ENCODE measurements around the gene EXOSC10. TPM values are rescaled to one million over a fixed set of nuclear protein-coding genes. Genes with fewer than 3 reads are reported as not detected.

The EXOSC10 gene
- total RNA-seq, 2 donors from 2014 or later: 51.6 to 65.0 TPM

DNA sequence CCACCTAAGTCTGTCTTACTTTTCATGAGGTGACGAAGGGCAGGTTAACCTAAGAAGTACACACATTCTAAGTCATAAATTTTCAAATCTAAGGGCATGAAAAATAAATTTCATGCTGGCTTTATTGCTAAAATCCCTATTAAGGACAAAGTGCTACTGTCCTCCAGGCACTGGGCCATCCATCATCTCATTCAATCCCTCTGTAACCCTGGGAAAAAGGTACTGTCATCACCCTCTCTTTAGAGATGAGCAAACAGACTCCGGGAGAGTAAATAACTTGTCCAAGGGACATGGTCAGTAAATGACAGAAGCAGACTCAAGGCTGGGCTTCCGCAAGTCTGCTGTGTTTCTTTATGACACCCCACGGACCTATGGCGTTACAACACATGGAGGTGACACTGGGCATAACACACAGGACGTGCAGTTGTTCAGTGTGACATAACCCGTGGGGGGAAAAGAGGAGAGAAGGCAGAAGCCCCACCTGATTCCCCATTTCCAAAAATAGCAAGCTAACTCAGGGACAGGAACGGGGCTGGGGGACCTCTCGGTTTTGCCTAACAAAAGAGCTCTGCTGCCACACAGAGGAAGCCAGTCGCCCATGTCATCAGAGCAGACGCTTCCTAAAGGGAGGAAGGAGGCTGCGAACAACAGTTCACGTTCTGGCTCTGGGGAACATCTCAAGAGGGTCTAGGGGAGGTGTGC, 27.3 kb downstream of the EXOSC10 start:
- H3K27me3 ChIP-seq (replicated peaks; ENCODE audit: insufficient read depth): no peaks in the 10 kb centered on the region
- no peak for DNase-seq (ENCODE audit: low spot score)
- peaks cover 20 to 33% of the 10 kb centered on the region in 2 donors for H3K36me3 ChIP-seq
- no peaks in the 10 kb centered on the region for H3K9me3 ChIP-seq
- intact Hi-C loops (cut with DNase I): no loop called here
- peaks cover 7% of the 10 kb centered on the region for H3K4me1 ChIP-seq (replicated peaks)
- WGBS: 54% methylated on average over 13 of the region's 13 CpGs
- TF ChIP-seq POLR2A (IDR thresholded peaks at IDR 0.05) (no peak), POLR2AphosphoS5 (IDR thresholded peaks at IDR 0.05) (no peak)
- TF ChIP-seq, protein P1, sequence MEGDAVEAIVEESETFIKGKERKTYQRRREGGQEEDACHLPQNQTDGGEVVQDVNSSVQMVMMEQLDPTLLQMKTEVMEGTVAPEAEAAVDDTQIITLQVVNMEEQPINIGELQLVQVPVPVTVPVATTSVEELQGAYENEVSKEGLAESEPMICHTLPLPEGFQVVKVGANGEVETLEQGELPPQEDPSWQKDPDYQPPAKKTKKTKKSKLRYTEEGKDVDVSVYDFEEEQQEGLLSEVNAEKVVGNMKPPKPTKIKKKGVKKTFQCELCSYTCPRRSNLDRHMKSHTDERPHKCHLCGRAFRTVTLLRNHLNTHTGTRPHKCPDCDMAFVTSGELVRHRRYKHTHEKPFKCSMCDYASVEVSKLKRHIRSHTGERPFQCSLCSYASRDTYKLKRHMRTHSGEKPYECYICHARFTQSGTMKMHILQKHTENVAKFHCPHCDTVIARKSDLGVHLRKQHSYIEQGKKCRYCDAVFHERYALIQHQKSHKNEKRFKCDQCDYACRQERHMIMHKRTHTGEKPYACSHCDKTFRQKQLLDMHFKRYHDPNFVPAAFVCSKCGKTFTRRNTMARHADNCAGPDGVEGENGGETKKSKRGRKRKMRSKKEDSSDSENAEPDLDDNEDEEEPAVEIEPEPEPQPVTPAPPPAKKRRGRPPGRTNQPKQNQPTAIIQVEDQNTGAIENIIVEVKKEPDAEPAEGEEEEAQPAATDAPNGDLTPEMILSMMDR (IDR thresholded peaks at IDR 0.05): no peak
- H3K4me3 ChIP-seq: no peak overlapping the region
- H3K27ac ChIP-seq: no peak overlapping the region

GRCh38 chr1:11071463-11072215, 28.0 kb downstream of the EXOSC10 start:
- intact Hi-C loops (cut with DNase I): no loop called here
- Histone ChIP-seq H3K4me3 (no peak overlapping the region), H3K9me3 (no peaks in the 10 kb centered on the region), H3K36me3 (peaks cover 16 to 29% of the 10 kb centered on the region in 2 donors), H3K27me3 (replicated peaks; ENCODE audit: insufficient read depth) (no peaks in the 10 kb centered on the region), H3K27ac (no peak overlapping the region), H3K4me1 (replicated peaks) (peaks cover 7% of the 10 kb centered on the region)
- WGBS: 41% methylated on average over 15 of the region's 15 CpGs
- DNase-seq (ENCODE audit: low spot score): peak; percentile 46
- TF ChIP-seq POLR2A (IDR thresholded peaks at IDR 0.05) (no peak), POLR2AphosphoS5 (IDR thresholded peaks at IDR 0.05) (no peak)
- TF ChIP-seq, protein P1 (IDR thresholded peaks at IDR 0.05): no peak

DNA sequence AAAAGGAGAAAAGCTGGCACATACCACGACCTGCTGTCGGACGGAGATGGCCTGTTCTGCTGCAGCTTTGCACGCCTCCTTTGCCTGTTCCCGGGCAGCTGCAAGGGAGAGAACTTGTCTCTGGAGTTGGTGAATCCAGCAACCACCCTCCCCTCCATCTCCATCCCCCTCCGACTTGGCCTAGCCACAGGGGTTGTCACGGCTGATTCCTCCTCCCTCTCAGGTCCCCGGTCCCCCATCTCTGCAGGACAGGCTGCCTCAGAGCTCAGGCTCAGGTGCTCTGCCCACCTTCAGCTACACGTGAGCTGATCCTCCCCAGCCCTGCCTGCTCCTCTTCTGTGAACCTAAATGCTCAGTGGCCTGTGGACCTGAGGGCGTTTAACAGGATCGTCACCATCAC, 28.8 kb downstream of the EXOSC10 start:
- H3K36me3 ChIP-seq: peaks cover 12 to 28% of the 10 kb centered on the region in 2 donors
- H3K27me3 ChIP-seq (replicated peaks; ENCODE audit: insufficient read depth): no peaks in the 10 kb centered on the region
- WGBS: 63% methylated on average over 11 of the region's 11 CpGs
- DNase-seq (ENCODE audit: low spot score): no peak
- TF ChIP-seq POLR2A (IDR thresholded peaks at IDR 0.05) (no peak), POLR2AphosphoS5 (IDR thresholded peaks at IDR 0.05) (no peak)
- TF ChIP-seq, protein P1 (IDR thresholded peaks at IDR 0.05): no peak
- H3K4me1 ChIP-seq (replicated peaks): peaks cover 7% of the 10 kb centered on the region
- no peak overlapping the region for H3K4me3 ChIP-seq
- intact Hi-C loops (cut with DNase I): no loop called here
- no peaks in the 10 kb centered on the region for H3K9me3 ChIP-seq
- H3K27ac ChIP-seq: no peak overlapping the region

DNA sequence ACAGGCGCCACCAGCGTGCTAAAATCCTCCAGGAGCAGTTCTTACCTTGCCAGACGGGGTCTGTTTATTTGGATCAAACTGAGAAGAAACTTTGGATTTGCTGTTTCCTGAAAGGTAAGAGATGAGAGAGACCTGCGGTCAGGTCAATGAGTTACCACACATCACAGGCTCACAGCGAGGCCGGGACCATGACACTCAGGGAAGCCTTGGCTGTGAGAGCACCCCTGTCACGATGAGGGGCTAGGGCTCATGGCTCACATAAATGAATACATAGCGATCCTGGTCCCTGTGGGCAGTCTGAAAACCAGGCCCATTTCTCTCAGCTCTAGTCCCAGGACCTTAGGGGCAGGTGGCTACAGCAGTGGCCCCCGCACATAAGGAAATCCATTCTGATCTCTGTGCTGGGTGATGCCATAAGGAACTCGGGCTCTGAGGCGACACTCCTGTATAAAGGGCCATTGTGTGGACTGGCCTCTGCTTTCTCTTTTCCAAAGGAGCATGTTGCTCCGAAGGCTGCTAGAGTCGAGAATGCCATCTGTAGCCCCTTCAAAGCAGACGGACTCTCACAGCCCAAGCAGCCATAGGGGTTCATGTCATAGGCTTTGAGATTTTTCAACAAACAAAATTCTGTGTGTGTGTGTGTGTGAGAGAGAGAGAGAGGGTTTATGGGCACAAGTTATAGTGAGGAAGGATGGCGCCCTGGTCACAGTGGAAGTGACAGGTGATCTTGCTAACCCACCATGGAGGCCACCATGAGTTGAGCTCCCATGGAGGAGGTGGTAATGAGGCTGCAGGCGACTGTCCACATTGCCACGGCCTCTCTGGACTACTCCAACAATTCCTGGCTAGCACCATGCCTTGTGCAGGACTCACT, 30.8 kb downstream of the EXOSC10 start:
- peaks cover 8 to 19% of the 10 kb centered on the region in 2 donors for H3K36me3 ChIP-seq
- no peak for DNase-seq (ENCODE audit: low spot score)
- H3K4me1 ChIP-seq (replicated peaks): peaks cover 7% of the 10 kb centered on the region
- H3K9me3 ChIP-seq: no peaks in the 10 kb centered on the region
- no peak overlapping the region for H3K27ac ChIP-seq
- TF ChIP-seq POLR2A (IDR thresholded peaks at IDR 0.05): no peak
- TF ChIP-seq POLR2AphosphoS5 (IDR thresholded peaks at IDR 0.05): no peak
- TF ChIP-seq, protein P1 (IDR thresholded peaks at IDR 0.05): no peak
- no peak overlapping the region for H3K4me3 ChIP-seq
- intact Hi-C loops (cut with DNase I): no loop called here
- no peaks in the 10 kb centered on the region for H3K27me3 ChIP-seq (replicated peaks; ENCODE audit: insufficient read depth)
- 75% methylated on average over 17 of the region's 17 CpGs for WGBS

Measured in prostate gland (tissue), 2 donors.